Stimulated activated CD8-positive, alpha-beta memory T cell treated with anti-CD3 and anti-CD28 coated beads, Interleukin-15, amount 100 ng/mL, for 4 hours (primary cell): ENCODE results near the gene SIGLEC9.

Source experiments
- DNase-seq, 2 donors: peaks; one replicate each; pipeline ENCODE4 v3.0.0-alpha.2; 2020; ENCODE audit warnings: low read depth in 2 of 2

The SIGLEC9 gene

DNA sequence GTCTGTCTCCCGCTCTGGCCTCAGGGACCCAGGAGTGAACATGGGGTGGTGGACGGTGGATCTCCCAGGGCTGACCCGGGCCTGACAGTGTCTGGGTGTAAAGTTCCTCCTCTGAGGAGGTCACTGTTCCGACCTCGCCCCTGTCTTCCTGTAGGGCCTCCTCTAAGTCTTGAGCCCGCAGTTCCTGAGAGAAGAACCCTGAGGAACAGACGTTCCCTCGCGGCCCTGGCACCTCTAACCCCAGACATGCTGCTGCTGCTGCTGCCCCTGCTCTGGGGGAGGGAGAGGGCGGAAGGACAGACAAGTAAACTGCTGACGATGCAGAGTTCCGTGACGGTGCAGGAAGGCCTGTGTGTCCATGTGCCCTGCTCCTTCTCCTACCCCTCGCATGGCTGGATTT, at the start of gene SIGLEC9:
TSS of gene SIGLEC9 (plus strand) at position 178 of the 400 bp plus-strand sequence. CDS start at position 247, 69 bp downstream.
- no peak for DNase-seq

GRCh38 chr19:51075998-51076397, 48.7 kb upstream of the SIGLEC9 start:
- no peak for DNase-seq

DNA sequence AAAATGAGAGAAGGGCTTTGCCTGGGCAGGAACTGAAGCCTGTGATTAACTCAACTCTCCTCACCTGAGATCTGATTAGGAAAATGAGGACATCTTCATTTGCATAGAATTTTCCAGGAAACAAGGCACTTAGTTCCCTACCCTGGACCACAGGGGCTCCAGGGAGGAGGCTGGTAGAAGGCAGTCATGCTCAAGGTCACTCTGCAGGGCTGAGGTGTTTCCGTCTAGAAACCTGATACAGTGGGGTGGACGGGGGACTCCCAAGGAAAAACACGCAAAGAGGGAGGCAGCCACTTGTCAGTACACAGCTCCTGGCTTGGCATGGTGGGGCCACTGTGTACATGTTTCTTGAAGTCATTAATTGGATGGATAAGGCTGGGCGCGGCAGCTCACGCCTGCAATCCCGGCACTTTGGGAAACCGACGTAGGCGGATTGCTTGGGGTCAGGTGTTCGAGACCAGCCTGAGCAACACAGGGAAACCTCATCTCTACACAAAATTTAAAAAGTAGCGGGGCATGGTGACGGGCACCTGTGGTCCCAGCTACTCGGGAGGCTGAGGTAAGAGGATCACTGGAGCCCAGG, 48.0 kb upstream of the SIGLEC9 start:
- DNase-seq: no peak

DNA sequence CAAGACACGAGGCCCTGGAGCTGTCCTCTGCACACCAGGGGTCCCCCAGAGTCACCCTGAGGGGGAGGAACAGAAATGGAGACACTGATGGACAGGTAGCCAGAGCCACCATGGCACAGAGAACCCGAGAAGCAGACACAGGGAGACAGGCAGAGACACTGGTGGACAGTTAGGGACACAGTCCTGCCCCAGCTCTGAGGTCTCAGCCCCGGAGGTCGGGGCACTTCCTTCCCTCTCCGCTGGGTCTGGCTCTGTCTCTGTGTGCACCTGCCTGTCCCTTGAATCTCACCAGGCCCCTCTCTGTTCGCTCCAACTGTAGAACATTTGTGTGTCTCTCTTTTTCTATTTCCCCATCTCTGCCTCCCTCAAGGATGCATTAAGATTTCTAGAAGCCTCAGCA, 46.6 kb upstream of the SIGLEC9 start:
- DNase-seq: no peak

DNA sequence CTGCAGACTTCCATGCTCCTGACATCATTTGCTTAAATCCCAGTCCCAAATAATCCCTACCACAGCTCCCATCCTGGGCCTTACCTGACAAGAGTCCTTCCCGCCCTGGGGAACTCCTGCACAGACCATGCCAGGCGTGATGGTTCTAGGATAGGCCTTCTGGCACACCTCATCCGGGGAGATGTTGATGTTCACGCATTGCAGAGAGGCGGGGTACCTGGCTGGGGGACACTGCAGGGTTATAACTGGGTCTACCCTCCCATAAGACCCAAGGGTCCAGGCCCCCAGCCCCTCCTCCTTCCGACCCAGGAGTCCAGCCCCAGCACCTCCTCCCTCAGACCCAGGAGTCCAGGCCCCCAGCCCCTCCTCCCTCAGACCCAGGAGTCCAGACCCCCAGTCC, 46.0 kb upstream of the SIGLEC9 start:
- DNase-seq: no peak

DNA sequence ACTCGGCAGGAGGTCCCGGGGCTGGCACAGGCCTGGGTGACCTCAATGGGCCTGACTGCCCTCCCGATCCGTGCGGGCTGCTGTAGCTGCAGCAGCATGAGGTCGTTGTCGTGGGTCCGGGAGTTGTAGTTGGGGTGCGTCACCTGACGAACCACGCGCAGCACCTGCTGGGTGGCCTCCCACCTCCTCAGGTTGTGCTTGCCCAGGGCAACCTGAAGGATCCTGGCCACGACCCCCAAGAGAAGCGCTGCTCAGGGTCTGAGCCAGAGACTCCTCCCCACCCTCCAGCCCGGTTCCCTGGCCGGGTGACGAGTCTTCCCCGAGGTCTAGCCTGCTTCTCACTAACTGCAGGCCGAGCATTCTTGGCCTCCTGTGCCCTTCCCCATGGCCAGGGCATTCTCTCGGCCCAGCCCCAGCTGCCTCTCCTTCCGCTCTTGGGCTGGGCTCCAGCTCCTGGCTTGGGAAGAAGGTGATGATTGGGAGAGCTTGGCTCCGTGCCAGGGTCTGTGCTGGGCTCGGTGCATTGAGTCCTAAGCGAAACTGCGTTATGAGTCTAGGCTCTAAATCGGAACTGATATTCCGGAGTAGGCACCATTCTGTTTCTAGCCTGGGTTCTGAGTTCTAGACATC, 45.1 kb upstream of the SIGLEC9 start:
- no peak for DNase-seq

DNA sequence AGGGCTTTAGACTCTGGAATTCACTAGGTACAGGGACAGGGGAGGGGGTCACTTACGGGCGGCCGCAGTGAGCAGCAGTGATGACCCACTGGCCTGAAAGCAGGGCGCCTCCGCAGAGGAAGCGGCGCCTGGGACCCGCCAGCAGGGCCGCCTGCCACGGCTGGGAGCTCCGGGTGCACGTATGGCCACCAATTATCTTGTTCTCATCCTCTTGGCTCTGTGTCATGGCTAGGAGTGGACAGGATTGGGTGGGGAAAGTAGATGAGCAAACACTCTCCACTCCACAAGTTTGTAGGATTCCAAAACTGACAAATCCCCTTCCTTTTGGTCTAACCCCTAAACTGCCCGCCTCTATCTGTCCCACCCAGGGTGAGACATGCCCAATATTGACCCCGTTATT, 43.2 kb upstream of the SIGLEC9 start:
- no peak for DNase-seq

- DNase-seq: no peak
These were observed 42.1 kb upstream of the SIGLEC9 start, which contains the start of gene KLK14 for GRCh38 chr19:51082611-51083010. KLK14 (minus strand) TSS chr19:51082887; CDS start chr19:51082614, 273 bp downstream.

DNA sequence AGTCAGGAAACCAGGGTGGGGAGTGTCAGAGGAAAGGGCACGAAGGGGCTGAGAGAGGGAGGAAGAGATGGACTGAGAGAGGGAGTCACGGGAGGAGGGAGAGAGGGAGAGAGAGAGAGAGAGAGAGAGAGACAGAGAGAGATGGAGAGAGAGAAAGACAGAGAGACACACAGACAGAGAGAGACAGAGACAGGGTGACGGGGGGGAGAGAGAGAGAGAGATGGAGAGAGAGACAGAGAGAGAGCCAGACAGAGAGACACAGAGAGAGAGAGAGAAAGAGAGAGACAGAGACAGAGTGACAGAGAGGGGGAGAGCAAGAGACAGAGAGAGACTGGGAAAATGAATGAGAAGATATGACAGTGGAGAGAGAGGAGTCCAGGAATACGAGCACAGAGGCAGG, 41.5 kb upstream of the SIGLEC9 start:
- no peak for DNase-seq

GRCh38 chr19:51083783-51084182, 40.9 kb upstream of the SIGLEC9 start:
- no peak for DNase-seq

GRCh38 chr19:51084505-51084904, 40.2 kb upstream of the SIGLEC9 start:
- no peak for DNase-seq

DNA sequence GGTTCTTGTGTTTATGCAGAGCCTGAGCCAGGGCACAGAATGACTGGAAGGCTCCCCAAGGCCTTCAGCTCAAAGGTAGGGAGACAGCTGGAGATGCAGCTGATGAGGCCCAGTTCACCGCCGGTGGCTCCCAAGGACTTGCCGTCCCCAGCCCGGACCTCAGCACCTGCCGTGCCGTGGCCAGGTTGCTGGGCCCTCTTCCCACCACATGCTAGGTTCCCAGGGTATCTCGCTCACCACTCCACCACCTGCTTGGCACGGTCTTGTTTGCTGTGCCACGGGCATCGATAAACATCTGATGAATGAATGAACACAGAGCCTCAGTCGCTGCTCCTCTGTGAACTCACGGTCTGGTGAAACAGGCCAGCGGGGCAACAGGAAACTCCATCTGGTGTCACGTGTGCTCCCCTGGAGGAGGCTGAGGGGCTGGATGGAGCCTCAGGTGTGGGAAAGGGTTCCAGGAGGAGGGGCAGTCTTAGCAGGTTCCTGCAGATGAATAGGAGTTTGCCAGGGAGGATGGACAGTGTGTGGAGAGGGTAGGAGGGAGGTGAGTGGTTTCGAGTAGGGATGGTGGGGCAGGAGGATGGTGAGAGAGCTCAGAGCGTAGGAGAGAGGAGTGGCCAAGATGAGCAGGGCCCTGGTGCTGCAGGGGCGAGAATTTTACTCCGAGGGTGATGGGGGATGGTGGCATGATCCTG, 38.4 kb upstream of the SIGLEC9 start:
- DNase-seq: no peak

GRCh38 chr19:51089786-51090185, 34.9 kb upstream of the SIGLEC9 start:
- no peak for DNase-seq

GRCh38 chr19:51090471-51090870, 34.2 kb upstream of the SIGLEC9 start:
- DNase-seq: no peak

- DNase-seq: no peak
These were observed 33.6 kb upstream of the SIGLEC9 start for GRCh38 chr19:51091126-51091525.

- DNase-seq: no peak
These were observed 32.5 kb upstream of the SIGLEC9 start for GRCh38 chr19:51091895-51092873.

- no peak for DNase-seq
These were observed 31.6 kb upstream of the SIGLEC9 start for GRCh38 chr19:51093101-51093500.

DNA sequence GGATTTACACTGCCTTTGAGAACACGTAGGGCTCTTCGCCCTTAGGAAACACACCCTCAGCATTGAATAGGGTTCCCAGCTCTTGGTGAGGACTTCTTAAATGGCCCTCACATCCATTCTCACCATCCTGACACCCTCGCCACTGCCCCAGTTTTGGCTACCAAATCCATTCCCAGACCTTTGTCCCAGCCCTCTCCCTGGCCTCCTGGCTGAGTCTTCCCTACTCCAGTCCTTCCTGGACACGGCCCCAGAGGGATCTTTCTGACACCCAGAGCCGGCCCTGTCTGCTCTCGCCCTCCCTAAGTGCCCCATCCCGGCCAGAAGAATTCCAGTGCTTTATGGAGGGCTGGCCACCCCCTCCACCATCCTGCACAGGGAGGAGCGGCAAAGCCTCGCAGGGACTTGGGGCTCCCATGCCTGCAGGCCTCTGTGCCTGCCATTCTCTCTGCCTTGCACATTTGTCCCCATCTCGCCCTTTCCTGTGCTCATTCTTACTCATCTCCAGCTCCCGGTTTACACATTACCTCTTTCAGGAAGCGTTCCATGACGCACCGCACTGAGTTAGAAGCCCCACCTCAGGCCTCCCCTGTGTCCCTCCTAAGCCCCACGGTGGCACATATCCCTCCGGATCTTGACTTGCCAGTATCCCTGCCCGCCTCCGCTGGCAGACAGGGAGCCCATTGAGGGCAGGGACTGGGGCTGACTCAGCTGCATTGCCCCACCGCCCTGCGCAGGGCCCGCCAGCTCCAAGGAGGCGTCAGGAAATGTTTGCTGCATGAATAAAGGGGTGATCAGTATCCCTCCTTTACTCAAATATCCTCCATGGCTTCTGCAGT, 31.0 kb upstream of the SIGLEC9 start:
- no peak for DNase-seq

DNA sequence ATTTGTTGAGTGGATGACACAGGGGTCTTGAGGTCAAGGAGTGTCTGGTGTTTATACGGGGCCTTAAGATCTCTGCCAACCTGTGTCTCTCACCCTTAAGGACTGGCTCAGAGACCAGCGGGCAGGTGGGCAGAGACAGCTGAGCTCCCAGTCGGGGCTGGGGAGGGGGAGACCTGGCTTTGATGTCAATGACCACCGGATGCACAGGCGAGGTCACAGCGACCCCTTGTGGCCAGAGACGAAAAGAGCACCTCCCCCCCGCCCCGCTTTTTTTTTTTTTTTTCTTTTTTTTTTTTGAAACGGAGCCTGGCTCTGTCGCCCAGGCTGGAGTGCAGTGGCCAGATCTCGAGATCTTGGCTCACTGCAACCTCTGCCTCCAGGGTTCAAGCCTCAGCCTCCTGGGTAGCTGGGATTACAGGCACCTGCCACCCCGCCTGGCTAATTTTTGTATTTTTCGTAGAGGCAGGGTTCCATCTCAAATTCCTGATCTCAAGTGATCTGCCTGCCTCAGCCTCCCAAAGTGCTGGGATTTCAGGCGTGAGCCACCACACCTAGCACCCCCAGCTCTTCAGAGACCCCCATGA, 29.9 kb upstream of the SIGLEC9 start:
- DNase-seq: no peak

DNA sequence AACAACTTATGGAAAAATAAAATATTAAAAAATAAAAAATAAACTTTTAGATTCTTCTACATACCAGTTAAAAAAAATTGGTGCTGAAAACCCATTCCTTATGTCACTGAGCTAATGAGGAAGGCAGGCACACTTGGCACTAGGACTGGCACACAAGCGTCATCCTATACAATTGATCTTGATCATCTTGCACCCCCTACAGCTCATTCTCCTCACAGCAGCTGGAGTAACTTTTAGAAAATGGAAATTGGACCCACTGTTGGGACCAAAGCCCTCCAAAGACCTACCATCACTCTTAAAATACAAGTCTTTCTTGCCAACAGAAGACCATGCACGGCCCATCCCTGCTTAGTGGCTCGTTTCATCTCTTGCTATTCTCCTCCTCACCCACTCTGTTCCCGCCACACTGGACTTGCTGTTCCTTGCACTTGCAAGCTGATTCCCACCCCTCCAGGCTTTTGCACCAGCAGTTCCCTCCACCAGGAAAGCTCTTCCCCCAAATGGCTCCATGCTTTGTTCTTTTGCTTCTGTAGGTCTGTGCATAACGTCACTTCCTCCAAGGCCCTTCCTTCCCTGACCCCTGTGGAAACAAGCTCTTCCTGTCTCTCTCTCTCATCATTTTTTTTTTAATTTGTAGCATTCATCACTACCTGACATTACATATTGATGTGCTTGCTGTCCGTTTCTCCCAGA, 28.1 kb upstream of the SIGLEC9 start:
- DNase-seq: no peak
